NCI-H2196 treated with DMSO at 0.1 percent for 48 hours (cell line): ENCODE measurements around the gene UMAD1.

Experiments
- DNase-seq: peaks from one replicate; lab custom pipeline; 2025; ENCODE audit not compliant: unreplicated experiment; lab: John Stamatoyannopoulos, UW

Gene UMAD1

DNA sequence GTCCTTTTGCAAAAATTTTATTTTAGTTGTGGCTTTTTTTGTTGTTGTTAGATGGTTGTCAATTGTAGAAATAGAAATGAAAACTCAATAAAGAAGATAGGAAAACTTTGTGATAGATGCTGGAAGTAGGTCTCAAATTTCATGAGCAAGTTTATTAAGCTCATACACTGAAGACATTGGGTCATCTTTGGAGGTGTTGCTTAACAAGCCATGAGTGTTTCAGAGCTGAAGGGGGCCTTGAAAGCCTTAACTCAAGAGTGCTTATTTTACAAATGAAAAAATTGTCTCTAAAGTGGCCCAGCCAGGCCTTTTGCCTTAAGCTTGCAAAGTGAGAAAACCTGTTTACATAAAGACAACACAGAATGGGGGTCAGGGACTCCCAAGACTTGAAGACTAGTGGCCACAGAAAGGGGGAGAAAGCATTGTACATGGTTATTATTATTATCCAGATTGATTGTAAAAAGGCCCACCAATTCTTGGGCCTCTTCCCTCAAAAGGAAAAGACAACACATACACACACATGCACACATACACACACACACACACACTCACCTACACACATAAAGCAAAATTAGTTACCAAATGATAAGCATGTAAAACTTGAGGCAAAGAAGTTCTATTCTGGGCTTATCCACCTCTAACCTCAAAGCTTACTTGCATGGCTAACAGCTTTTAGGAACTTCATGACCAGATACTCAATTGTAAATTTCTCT is 278.3 kb downstream of the UMAD1 start:
- no peak for DNase-seq

- no peak for DNase-seq
Measured at GRCh38 chr7:7919449-7919945, 278.9 kb downstream of the UMAD1 start.

- no peak for DNase-seq
Measured at GRCh38 chr7:7920056-7920455, 279.5 kb downstream of the UMAD1 start.

GRCh38 chr7:7920481-7920880 is 279.9 kb downstream of the UMAD1 start:
- no peak for DNase-seq

- DNase-seq: no peak
Measured at GRCh38 chr7:7921830-7922229, 281.3 kb downstream of the UMAD1 start.

DNA sequence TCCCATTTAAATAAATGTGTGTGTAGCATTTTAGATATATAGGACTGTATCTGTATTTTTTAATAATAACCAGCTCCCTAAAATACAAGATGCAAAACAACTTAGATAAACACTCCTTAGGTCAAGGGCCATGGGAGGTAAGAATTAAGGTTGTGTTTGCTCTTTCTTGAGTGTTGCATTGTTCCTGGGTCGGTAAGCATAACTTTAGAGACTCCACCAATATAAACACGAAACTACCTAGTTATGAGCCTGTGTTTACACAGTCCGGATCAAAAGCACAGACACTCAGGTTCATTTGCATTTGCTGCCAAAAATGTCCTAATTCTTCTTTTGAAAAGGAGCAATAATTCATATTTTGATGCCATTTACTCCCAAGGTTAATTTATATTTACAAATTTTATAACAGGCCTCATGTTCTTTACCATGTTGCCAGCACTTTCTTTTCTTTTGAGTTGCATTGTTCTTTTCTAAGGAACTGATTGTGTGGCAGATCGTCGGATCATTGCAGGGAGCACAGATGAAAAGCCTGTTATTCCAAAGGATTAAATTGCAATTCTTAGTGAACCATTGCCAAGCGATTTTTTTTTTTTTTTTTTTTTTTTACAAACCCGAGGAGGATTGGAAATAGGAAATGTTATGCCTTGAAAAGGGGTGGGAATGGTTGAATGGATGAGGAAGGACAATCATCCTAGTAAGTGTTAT is 282.3 kb downstream of the UMAD1 start:
- peak; percentile 14 for DNase-seq

DNA sequence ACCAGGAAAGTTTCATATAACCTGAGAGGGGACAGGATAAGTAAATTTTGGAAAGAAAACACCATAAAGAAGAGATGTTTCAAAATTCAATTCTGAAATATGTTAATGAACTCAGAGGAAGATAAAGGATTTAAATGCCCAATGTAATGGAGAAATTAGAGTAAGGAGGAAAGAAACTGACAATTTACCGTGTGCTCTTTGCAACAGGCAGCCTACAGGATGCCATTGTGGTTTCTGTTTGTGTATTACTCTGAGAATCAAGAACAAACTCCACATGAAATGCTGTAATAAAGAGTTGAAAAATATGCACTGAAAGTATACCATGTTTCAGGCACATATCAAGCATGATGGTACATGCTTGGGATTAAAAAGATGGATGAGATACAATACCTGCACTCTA is 283.3 kb downstream of the UMAD1 start:
- no peak for DNase-seq

- no peak for DNase-seq
Measured at GRCh38 chr7:7924303-7924702, 283.8 kb downstream of the UMAD1 start.
